K562 (cell line): ENCODE results near the gene ITLN1. TPM values are rescaled to one million over a fixed set of nuclear protein-coding genes. Genes with fewer than 3 reads are reported as not detected.

Source experiments
- ATAC-seq: fragments of 200-7000 bp; cut with Tn5 transposase; 3 replicates; pipeline ENCODE4 v1.9.1; 2020; ENCODE audit warnings: moderate library complexity
- BruUV-seq: library from RNA; stranded (reverse); fragments of 400-500 nt; replicated peaks from 2 replicates; lab custom pipeline; 2021; lab: Mats Ljungman, UMichigan
- CTCF ChIA-PET: fragments of 300-600 bp; formaldehyde crosslinking; extraction: SDS; loops from one replicate; lab custom pipeline; 2021; ENCODE audit warnings: low intra/inter-chr PET ratio; lab: Yijun Ruan, JAX
- POLR2A ChIA-PET: fragments of 300-600, 350-650 bp; sonication (Branson Sonifier 250); formaldehyde crosslinking; extraction: SDS; loops from one replicate; lab custom pipeline; 2021; ENCODE audit warnings: antibody characterized with exemption, inconsistent platforms; lab: Yijun Ruan, JAX
- DNase-seq, 4 experiments: peaks; one replicate each; pipeline versions ENCODE4 v3.0.0 to v3.0.0-alpha.2; 2011 to 2018; ENCODE audit warnings: low spot score in 3 of 4, mixed read lengths in 3 of 4; ENCODE audit errors: extremely low read depth in 1 of 4
- FAIRE-seq: peaks from 2 replicates; lab custom pipeline; 2011; peaks lifted over from hg19 to GRCh38; lab: Jason Lieb, UNC
- H2AFZ ChIP-seq: 2 replicates; pipeline ENCODE4 v1.6.0; 2011; ENCODE audit warnings: low read depth, low read length, control low read depth, inconsistent platforms
- H3K27ac ChIP-seq: fragments of 200-600 bp; 3 replicates; pipeline ENCODE4 v1.8.0; 2011; ENCODE audit warnings: low read depth, mild to moderate bottlenecking, control low read depth, inconsistent platforms, low read length, moderate library complexity, mixed read lengths; ENCODE audit errors: extremely low read depth
- H3K27me3 ChIP-seq, 2 experiments: fragments of 300-600 bp in 1 of 2; 2 replicates in 1 of 2; 3 replicates in 1 of 2; pipeline versions ENCODE4 v1.6.0 to v1.8.0; 2011; ENCODE audit warnings: inconsistent platforms in 2 of 2, low read length in 2 of 2, mild to moderate bottlenecking in 1 of 2, mixed read lengths in 1 of 2, moderate library complexity in 1 of 2; ENCODE audit not compliant: control insufficient read depth in 2 of 2, insufficient read depth in 2 of 2
- H3K36me3 ChIP-seq: fragments of 300-600 bp; 3 replicates; pipeline ENCODE4 v1.8.0; 2011; ENCODE audit warnings: mild to moderate bottlenecking, low read length, inconsistent platforms; ENCODE audit not compliant: control insufficient read depth, insufficient read depth
- H3K4me1 ChIP-seq, 2 experiments: fragments of 200-600 bp in 1 of 2; replicated peaks in 1 of 2; 2 replicates in 1 of 2; 3 replicates in 1 of 2; pipeline versions ENCODE4 v1.5.1 to v1.8.0; 2011; ENCODE audit warnings: inconsistent platforms in 2 of 2, low read length in 2 of 2, mild to moderate bottlenecking in 1 of 2, mixed read lengths in 1 of 2, moderate library complexity in 1 of 2; ENCODE audit not compliant: control insufficient read depth in 2 of 2, insufficient read depth in 2 of 2
- H3K4me2 ChIP-seq: 2 replicates; pipeline ENCODE4 v1.6.1; 2011; ENCODE audit warnings: low read length, control low read depth, inconsistent platforms, mixed read lengths; ENCODE audit not compliant: insufficient read depth
- H3K4me3 ChIP-seq: fragments of 200-600 bp; sonication (generic), shearing (Covaris generic); 2 replicates; pipeline ENCODE4 v1.5.1; 2016; ENCODE audit warnings: control low read depth, inconsistent platforms
- H3K79me2 ChIP-seq: fragments of 200-600 bp; 3 replicates; pipeline ENCODE4 v1.8.0; 2011; ENCODE audit warnings: low read length, inconsistent platforms; ENCODE audit not compliant: control insufficient read depth, insufficient read depth
- H3K9ac ChIP-seq, 2 experiments: 2 replicates each; pipeline versions ENCODE4 v1.6.0 to v1.6.1; 2011; ENCODE audit warnings: low read depth in 2 of 2, low read length in 2 of 2, control low read depth in 1 of 2, inconsistent platforms in 1 of 2, mild to moderate bottlenecking in 1 of 2, mixed read lengths in 1 of 2; ENCODE audit not compliant: insufficient read depth in 1 of 2
- H3K9me1 ChIP-seq: one replicate; pipeline ENCODE4 v1.6.0; 2011; ENCODE audit warnings: inconsistent platforms, mild to moderate bottlenecking, low read length, moderate library complexity; ENCODE audit not compliant: control insufficient read depth, insufficient read depth
- H3K9me3 ChIP-seq: replicated peaks from 2 replicates; pipeline ENCODE4 v1.5.1; 2011; ENCODE audit warnings: low read depth, low read length, inconsistent platforms; ENCODE audit not compliant: control insufficient read depth, insufficient read depth
- H4K20me1 ChIP-seq: replicated peaks from 2 replicates; pipeline ENCODE4 v1.6.1; 2011; ENCODE audit warnings: low read length, inconsistent platforms, mixed read lengths; ENCODE audit not compliant: control insufficient read depth, insufficient read depth
- ATF3 ChIP-seq, 2 experiments: fragments of 450-650 bp in 1 of 2; sonication (generic) in 1 of 2; formaldehyde crosslinking in 1 of 2; IDR thresholded peaks in 1 of 2; conservative IDR thresholded peaks in 1 of 2; 2 replicates each; pipeline versions ENCODE4 v1.6.1 to v1.8.1; 2016 to 2023; ENCODE audit warnings: mild to moderate bottlenecking in 2 of 2, moderate library complexity in 2 of 2, inconsistent platforms in 1 of 2, missing genetic modification reagents in 1 of 2
- FOXA3 ChIP-seq, 2 experiments: fragments of 450-650 bp in 1 of 2; sonication (generic) in 1 of 2; formaldehyde crosslinking; IDR thresholded peaks in 1 of 2; conservative IDR thresholded peaks in 1 of 2; 2 replicates each; pipeline versions ENCODE4 v1.4.0 to v1.8.0; 2020 to 2022; ENCODE audit warnings: mild to moderate bottlenecking in 2 of 2, missing genetic modification reagents in 1 of 2
- FOXK2 ChIP-seq, 2 experiments: fragments of 450-650 bp; IDR thresholded peaks in 1 of 2; conservative IDR thresholded peaks in 1 of 2; 2 replicates each; pipeline ENCODE4 v1.6.1; 2016; ENCODE audit warnings: low read depth in 2 of 2, mild to moderate bottlenecking in 1 of 2
- GTF2A2 ChIP-seq: IDR thresholded peaks from 2 replicates; pipeline ENCODE4 v1.6.1; 2016; ENCODE audit warnings: mild to moderate bottlenecking, missing genetic modification characterization, missing compliant biosample characterization
- HDAC8 ChIP-seq: fragments of 450-650 bp; IDR thresholded peaks from 2 replicates; pipeline ENCODE4 v1.6.1; 2016; ENCODE audit warnings: mild to moderate bottlenecking, missing genetic modification characterization, moderate library complexity, missing compliant biosample characterization
- HDGF ChIP-seq: fragments of 450-650 bp; IDR thresholded peaks from 2 replicates; pipeline ENCODE4 v1.6.1; 2016
- MXD1 ChIP-seq: fragments of 250-450 bp; sonication (Bioruptor Pico); IDR thresholded peaks from 2 replicates; pipeline ENCODE4 v1.8.0; 2021; ENCODE audit warnings: borderline replicate concordance, mild to moderate bottlenecking, moderate library complexity; ENCODE audit not compliant: poor library complexity, severe bottlenecking
- NEUROD1 ChIP-seq: fragments of 150-350 bp; IDR thresholded peaks from 2 replicates; pipeline ENCODE4 v1.6.1; 2014; ENCODE audit warnings: borderline replicate concordance, low read length, low read depth; ENCODE audit not compliant: partially characterized antibody
- NFE2L1 ChIP-seq: fragments of 450-650 bp; IDR thresholded peaks from 2 replicates; pipeline ENCODE4 v1.6.1; 2016; ENCODE audit warnings: missing genetic modification characterization, low read depth, mild to moderate bottlenecking, missing compliant biosample characterization, moderate library complexity, borderline replicate concordance
- NFRKB ChIP-seq: fragments of 450-650 bp; IDR thresholded peaks from 2 replicates; pipeline ENCODE4 v1.6.1; 2016; ENCODE audit warnings: low read depth
- PHB2 ChIP-seq: fragments of 450-650 bp; IDR thresholded peaks from 2 replicates; pipeline ENCODE4 v1.6.1; 2017; ENCODE audit warnings: low read depth
- PTTG1 ChIP-seq: fragments of 450-650 bp; IDR thresholded peaks from 2 replicates; pipeline ENCODE4 v1.6.1; 2016; ENCODE audit warnings: low read depth, mild to moderate bottlenecking, missing genetic modification characterization, missing compliant biosample characterization
- USF2 ChIP-seq: sonication (generic); formaldehyde crosslinking; IDR thresholded peaks from 2 replicates; pipeline ENCODE4 v1.5.0; 2020; ENCODE audit warnings: missing genetic modification reagents
- YBX1 ChIP-seq: fragments of 450-650 bp; IDR thresholded peaks from 2 replicates; pipeline ENCODE4 v1.7.1; 2016; ENCODE audit warnings: mild to moderate bottlenecking
- ZBTB7A ChIP-seq: IDR thresholded peaks from 2 replicates; pipeline ENCODE4 v1.6.1; 2011; ENCODE audit warnings: low read depth, mild to moderate bottlenecking, low read length, moderate library complexity, borderline replicate concordance; ENCODE audit not compliant: control insufficient read depth
- ZKSCAN3 ChIP-seq: fragments of 250-450 bp; sonication (Bioruptor Pico); IDR thresholded peaks from 2 replicates; pipeline ENCODE4 v1.4.0; 2020
- ZSCAN32 ChIP-seq: fragments of 450-650 bp; formaldehyde crosslinking; IDR thresholded peaks from 2 replicates; pipeline ENCODE4 v1.4.0; 2020; ENCODE audit warnings: mild to moderate bottlenecking, moderate library complexity
- WGBS: fragments of 100-300 bp; shearing (Covaris generic); methylation state at CpG from one replicate; pipeline ENCODE4 v1.1.6; 2016; ENCODE audit warnings: low coverage, mixed read lengths; ENCODE audit not compliant: insufficient coverage; ENCODE audit errors: missing lambda C conversion rate; 5-methylcytosine and 5-hydroxymethylcytosine counted together
- in situ Hi-C: fragments of 300-500 bp; cut with MboI; formaldehyde crosslinking; loops from 4 replicates; pipeline ENCODE4 v1.15.0; 2018; ENCODE audit warnings: inconsistent platforms, mixed read lengths
- intact Hi-C: fragments of 100-400 bp; cut with micrococcal nuclease; formaldehyde crosslinking; loops from 2 replicates; pipeline ENCODE4 v1.14.2; 2022
- polyA plus RNA-seq, 8 experiments: library from polyadenylated mRNA; depleted of rRNA in 4 of 8; stranded (reverse) in 5 of 8; unstranded in 3 of 8; fragments of >200 nt; fragmentation: Nextera tagmentation in 2 of 8; fragmentation: Illumina TruSeq in 1 of 8; extraction: Ambion mirVana in 2 of 8; extraction: Trizol in 1 of 8; gene quantifications; 2 replicates each; pipeline versions ENCODE4 v1.2.1 to v1.2.3, GENCODE V29; 2011 to 2014; ENCODE audit warnings: inconsistent platforms in 1 of 8, missing spikeins in 1 of 8
- total RNA-seq, 7 experiments: library from RNA; depleted of rRNA in 6 of 7; stranded (reverse); fragments of >200 nt in 6 of 7; fragmentation: Illumina TruSeq in 2 of 7; extraction: Trizol in 2 of 7; gene quantifications; 2 replicates each; pipeline versions ENCODE4 v1.2.1 to v1.2.3, GENCODE V29; 2011 to 2021; ENCODE audit warnings: low replicate concordance in 1 of 7

ITLN1 gene
- total and polyA plus RNA-seq, 9 of the 15 experiments (the other 6 are each of a cell fraction or from before 2014, with no cell fraction given), result not detected

- H3K9me1 ChIP-seq, result no peaks in the 10 kb centered on the region
- intact Hi-C loops, result no loop called here
- ATAC-seq, result no peak
- no peaks in the 10 kb centered on the region for H4K20me1 ChIP-seq
- no peak for TF ChIP-seq MXD1 (CRISPR knock-in tag)
- no peak for TF ChIP-seq NFRKB
- TF ChIP-seq USF2 (CRISPR knock-in tag), result no peak
- no peak for TF ChIP-seq ZSCAN32
- TF ChIP-seq GTF2A2 (tag), result no peak
- TF ChIP-seq HDAC8, result no peak
- TF ChIP-seq PTTG1 (tag), result no peak
- no peak for TF ChIP-seq NEUROD1
- TF ChIP-seq NFE2L1 (tag), result no peak
- TF ChIP-seq HDGF, result no peak
- no peak for TF ChIP-seq ZKSCAN3 (CRISPR knock-in tag)
- TF ChIP-seq FOXK2 (conservative IDR thresholded peaks at IDR 0.05 in 1 of 2, IDR thresholded peaks at IDR 0.05 in 1 of 2; ENCODE audit: low read depth in 2 of 2), result no peak
- no peak for TF ChIP-seq ATF3 (IDR thresholded peaks at IDR 0.05)
- no peak for TF ChIP-seq ATF3 (CRISPR knock-in tag; conservative IDR thresholded peaks at IDR 0.05)
- TF ChIP-seq PHB2, result no peak
- TF ChIP-seq FOXA3 (CRISPR knock-in tag; conservative IDR thresholded peaks at IDR 0.05 in 1 of 2, IDR thresholded peaks at IDR 0.05 in 1 of 2), result no peak
- no peak for TF ChIP-seq YBX1
- no peak for TF ChIP-seq ZBTB7A
- no TSS peak for BruUV-seq
- no peak for FAIRE-seq
- no peaks in the 10 kb centered on the region for H3K9me3 ChIP-seq
- H3K27me3 ChIP-seq, result peaks cover 0 to 8% of the 10 kb centered on the region in 2 experiments; a peak in 2 of 5 replicates
- 0% methylated on average over 5 of the region's 5 CpGs for WGBS
- no peak for DNase-seq
- H3K4me1 ChIP-seq, result no peaks in the 10 kb centered on the region
- no peak overlapping the region for H3K4me2 ChIP-seq
- POLR2A ChIA-PET, result no interaction called here
- H3K9ac ChIP-seq, result no peak overlapping the region
- H2AFZ ChIP-seq, result no peak overlapping the region
- CTCF ChIA-PET, result no interaction called here
- no peak overlapping the region for H3K4me3 ChIP-seq
- in situ Hi-C loops, result no loop called here
- no peaks in the 10 kb centered on the region for H3K79me2 ChIP-seq
- no peak overlapping the region for H3K27ac ChIP-seq
- H3K36me3 ChIP-seq, result no peaks in the 10 kb centered on the region
Observed at GRCh38 chr1:160850541-160850940, 34.4 kb downstream of the ITLN1 start.
